ENCODE results near the gene FGD3. TPM values are rescaled to one million over a fixed set of nuclear protein-coding genes. Genes with fewer than 3 reads are reported as not detected.

Gene FGD3
- total and polyA plus RNA-seq, 2 of the 8 experiments (the other 6 are each of a cell fraction or from before 2014, with no cell fraction given) = 1.4 to 1.9 TPM

DNA sequence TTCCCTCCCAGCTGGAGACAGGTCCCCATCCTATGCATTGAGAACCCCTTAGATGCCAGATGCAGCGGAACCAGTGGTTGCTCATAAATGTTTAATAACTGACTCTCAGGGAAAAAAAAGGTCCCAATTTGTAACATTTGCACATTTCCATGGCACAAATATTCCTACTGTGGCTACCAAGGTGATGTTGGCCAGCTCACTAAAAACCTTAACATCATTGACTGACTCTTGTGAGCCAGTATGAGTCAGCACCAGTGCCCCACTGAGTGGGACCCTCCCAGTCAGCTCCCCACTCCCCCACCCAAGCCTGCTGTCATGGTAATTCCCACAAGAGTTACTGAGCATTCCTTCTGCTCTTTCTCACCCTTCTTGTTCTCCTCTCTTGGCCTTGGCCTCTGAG is 26.9 kb upstream of the FGD3 start:
- Histone ChIP-seq H3K9me3 (ENCODE audit: insufficient read depth in 2 of 2, low read depth in 1 of 2, low read length in 1 of 2) (no peaks in the 10 kb centered on the region), H3K4me2 (ENCODE audit: insufficient read depth in 1 of 2, low read depth in 2 of 2, low read length in 2 of 2) (no peak overlapping the region), H2BK15ac (ENCODE audit: low read length) (peak overlapping the region; percentile 61; the same call in 1 of the 2 replicates), H3K14ac (ENCODE audit: insufficient read length) (no peak overlapping the region), H4K20me1 (replicated peaks in 1 of 2; ENCODE audit: control insufficient read depth in 1 of 2, insufficient read depth in 2 of 2, low read length in 2 of 2) (no peaks in the 10 kb centered on the region), H4K91ac (replicated peaks; ENCODE audit: insufficient read length, low read length) (no peak overlapping the region), H3K56ac (replicated peaks; ENCODE audit: insufficient read length, low read depth, low read length) (no peak overlapping the region), H3K23me2 (ENCODE audit: low read depth, low read length) (no peaks in the 10 kb centered on the region), H2BK120ac (replicated peaks; ENCODE audit: low read depth, low read length) (no peak overlapping the region), H3K27me3 (replicated peaks in 1 of 4; ENCODE audit: control insufficient read depth in 3 of 4, extremely low read depth in 1 of 4, insufficient read depth in 3 of 4, low read length in 3 of 4) (no peaks in the 10 kb centered on the region), H3K23ac (ENCODE audit: insufficient read length) (no peak overlapping the region), H3K18ac (ENCODE audit: extremely low read depth, low read length) (no peak overlapping the region), H2BK12ac (ENCODE audit: low read depth, low read length) (no peak overlapping the region), H3K79me1 (ENCODE audit: low read depth, low read length) (no peaks in the 10 kb centered on the region), H2AFZ (ENCODE audit: low read length) (no peak overlapping the region), H3K27ac (ENCODE audit: low read depth, low read length) (no peak overlapping the region), H3K4ac (replicated peaks; ENCODE audit: insufficient read length, low read depth, low read length) (no peak overlapping the region), H3K4me1 (replicated peaks in 1 of 4; ENCODE audit: control insufficient read depth in 3 of 4, insufficient read depth in 4 of 4, low read length in 3 of 4) (no peaks in the 10 kb centered on the region), H4K8ac (ENCODE audit: extremely low read depth, insufficient read depth, low read length) (no peak overlapping the region), H2BK5ac (ENCODE audit: low read depth, low read length) (no peak overlapping the region), H2BK20ac (ENCODE audit: low read length) (no peak overlapping the region), H3K4me3 (ENCODE audit: extremely low read depth in 1 of 4, insufficient read depth in 2 of 4, low read depth in 3 of 4, low read length in 4 of 4) (no peak overlapping the region), H2AK5ac (ENCODE audit: low read depth, low read length) (no peak overlapping the region), H3K36me3 (ENCODE audit: control insufficient read depth in 2 of 4, insufficient read depth in 4 of 4, low read length in 3 of 4) (no peaks in the 10 kb centered on the region), H3K9ac (replicated peaks in 1 of 4; ENCODE audit: extremely low read depth in 1 of 4, low read depth in 3 of 4, low read length in 3 of 4) (no peak overlapping the region), H3K79me2 (ENCODE audit: control insufficient read depth in 1 of 2, insufficient read depth in 2 of 2, low read length in 2 of 2) (no peaks in the 10 kb centered on the region), H4K5ac (ENCODE audit: insufficient read length, low read depth, low read length) (no peak overlapping the region)
- POLR2A ChIA-PET (ENCODE audit: partially characterized antibody) = interaction anchor here (1.2 to 3.0 kb wide), 2 partner anchors 12 to 14 kb away, joined by 3 to 8 read pairs; no protein-coding TSS in a partner anchor
- FAIRE-seq (no peak), DNase-seq (ENCODE audit: low read depth in 1 of 2, low spot score in 2 of 2) (no peak)
- WGBS, 2 experiments (ENCODE audit: extremely low coverage in 1 of 2, insufficient coverage in 1 of 2, insufficient read length in 1 of 2, insufficient replicate concordance in 2 of 2, low coverage in 1 of 2, low lambda C conversion rate in 2 of 2, missing lambda C conversion rate in 1 of 2) = 95% methylated on average over 1 of the region's 1 CpG; no CpG with 5 or more reads in 1 of the 2 experiments
- CTCF ChIA-PET (ENCODE audit: partially characterized antibody) = interaction anchor here (0.6 to 1.2 kb wide), 2 partner anchors 50 to 954 kb away, joined by 3 to 4 read pairs; no protein-coding TSS in a partner anchor
- TF ChIP-seq YY1 (IDR thresholded peaks at IDR 0.05; ENCODE audit: low read depth, low read length) (no peak), CTBP2 (IDR thresholded peaks at IDR 0.05; ENCODE audit: borderline replicate concordance, insufficient read depth, insufficient read length, low read length) (no peak), EGR1 (IDR thresholded peaks at IDR 0.05; ENCODE audit: borderline replicate concordance, low read depth, low read length) (no peak), JUN (IDR thresholded peaks at IDR 0.05; ENCODE audit: low read depth, low read length) (no peak), SIX5 (IDR thresholded peaks at IDR 0.05; ENCODE audit: low read depth, low read length) (no peak), POLR2A (IDR thresholded peaks at IDR 0.05; ENCODE audit: control extremely low read depth in 1 of 2, low read depth in 2 of 2, low read length in 2 of 2) (no peak), NRF1 (IDR thresholded peaks at IDR 0.05; ENCODE audit: low read depth, low read length) (no peak)
- TF ChIP-seq, protein P1, sequence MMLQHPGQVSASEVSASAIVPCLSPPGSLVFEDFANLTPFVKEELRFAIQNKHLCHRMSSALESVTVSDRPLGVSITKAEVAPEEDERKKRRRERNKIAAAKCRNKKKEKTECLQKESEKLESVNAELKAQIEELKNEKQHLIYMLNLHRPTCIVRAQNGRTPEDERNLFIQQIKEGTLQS (IDR thresholded peaks at IDR 0.05; ENCODE audit: insufficient read depth, low read depth, low read length) = no peak

All from H1 (cell line).